ENCODE measurements around the gene EYS. TPM values are rescaled to one million over a fixed set of nuclear protein-coding genes. Genes with fewer than 3 reads are reported as not detected.
A peak's percentile ranks its signal among the peaks of the same experiment; 100 is the strongest.

Gene EYS
- total RNA-seq, 1 donor from 2014 or later: not detected

GRCh38 chr6:64404396-64404795, 1302.6 kb downstream of the EYS start:
- intact Hi-C loops (cut with DNase I): no loop called here
- DNase-seq (ENCODE audit: missing footprints) (no peak), ATAC-seq (no peak)

DNA sequence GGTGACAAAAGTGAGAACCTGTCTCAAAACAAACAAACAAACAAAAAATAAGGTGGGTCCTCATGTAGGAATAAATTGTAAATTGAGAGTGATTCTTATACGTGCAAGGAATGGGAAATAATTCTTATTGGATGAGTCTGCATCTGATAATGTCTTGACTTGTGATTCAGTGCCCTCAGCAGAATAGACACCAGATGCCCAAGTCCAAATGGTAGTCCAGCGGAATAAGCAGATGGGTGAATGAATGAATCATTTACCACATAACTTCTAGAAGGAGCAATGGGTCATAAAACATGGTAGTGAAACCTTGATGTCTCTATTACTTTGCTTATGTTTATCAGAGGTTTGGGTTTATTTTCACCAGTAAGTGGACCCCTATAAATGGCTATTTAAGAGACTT, 1323.7 kb downstream of the EYS start:
- no peak for DNase-seq (ENCODE audit: missing footprints)
- intact Hi-C loops (cut with DNase I): no loop called here
- ATAC-seq: no peak

GRCh38 chr6:64376394-64376793, 1330.6 kb downstream of the EYS start:
- intact Hi-C loops (cut with DNase I): no loop called here
- ATAC-seq (no peak), DNase-seq (ENCODE audit: missing footprints) (no peak)

GRCh38 chr6:64357430-64357829, 1349.6 kb downstream of the EYS start:
- DNase-seq (ENCODE audit: missing footprints): no peak
- intact Hi-C loops (cut with DNase I): no loop called here
- ATAC-seq: peak; percentile 50

DNA sequence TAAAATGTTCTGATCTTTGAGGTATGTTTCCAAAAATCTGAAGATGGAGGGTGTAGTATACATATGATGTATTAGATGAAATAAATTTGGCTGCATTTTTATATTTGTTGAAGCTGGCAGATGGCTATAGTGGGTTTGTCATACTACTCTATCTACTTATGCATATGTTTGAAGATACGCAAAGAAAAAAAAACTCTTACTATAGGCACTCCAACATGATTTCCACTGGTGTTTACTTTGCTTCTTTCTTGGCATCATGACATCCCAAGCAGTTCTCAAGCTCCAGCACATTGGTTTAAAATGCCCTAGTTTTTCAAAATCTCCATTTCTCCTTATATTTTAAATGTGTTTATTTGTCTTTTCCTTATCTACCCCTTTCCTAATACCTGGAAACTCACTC, 1359.6 kb downstream of the EYS start:
- ATAC-seq: no peak
- DNase-seq (ENCODE audit: missing footprints): no peak
- intact Hi-C loops (cut with DNase I): no loop called here

GRCh38 chr6:64335195-64335594, 1371.8 kb downstream of the EYS start:
- ATAC-seq (no peak), DNase-seq (ENCODE audit: missing footprints) (no peak)
- intact Hi-C loops (cut with DNase I): no loop called here

DNA sequence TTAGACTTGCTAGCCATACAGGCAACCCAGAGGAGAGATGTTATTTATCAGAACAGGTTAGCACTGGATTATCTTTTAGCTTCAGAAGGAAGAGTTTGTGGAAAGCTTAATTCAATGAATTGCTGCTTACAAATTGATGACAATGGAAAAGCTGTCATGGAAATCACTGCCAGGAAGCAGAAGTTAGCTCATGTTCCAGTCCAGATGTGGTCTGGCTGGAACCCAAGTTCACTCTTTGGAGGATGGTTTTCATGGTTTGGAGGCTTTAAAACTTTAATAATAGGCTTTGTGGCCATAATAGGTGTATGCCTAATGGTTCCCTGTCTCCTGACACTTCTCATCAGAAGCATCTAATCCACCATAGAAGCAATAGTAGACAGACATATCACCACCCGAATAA, 1372.4 kb downstream of the EYS start:
- DNase-seq (ENCODE audit: missing footprints) (no peak), ATAC-seq (no peak)
- intact Hi-C loops (cut with DNase I): loop anchor here (5.0 kb wide), 1 partner anchor 322 kb away; no protein-coding TSS in a partner anchor

- peak; percentile 67 for DNase-seq (ENCODE audit: missing footprints)
- intact Hi-C loops (cut with DNase I): loop anchor here (2.0 to 5.0 kb wide), 2 partner anchors 318 to 408 kb away; no protein-coding TSS in a partner anchor
- no peak for ATAC-seq
Measured at GRCh38 chr6:64330694-64331307, 1376.2 kb downstream of the EYS start.

GRCh38 chr6:64326939-64327338, 1380.1 kb downstream of the EYS start:
- intact Hi-C loops (cut with DNase I): no loop called here
- no peak for DNase-seq (ENCODE audit: missing footprints)
- no peak for ATAC-seq

DNA sequence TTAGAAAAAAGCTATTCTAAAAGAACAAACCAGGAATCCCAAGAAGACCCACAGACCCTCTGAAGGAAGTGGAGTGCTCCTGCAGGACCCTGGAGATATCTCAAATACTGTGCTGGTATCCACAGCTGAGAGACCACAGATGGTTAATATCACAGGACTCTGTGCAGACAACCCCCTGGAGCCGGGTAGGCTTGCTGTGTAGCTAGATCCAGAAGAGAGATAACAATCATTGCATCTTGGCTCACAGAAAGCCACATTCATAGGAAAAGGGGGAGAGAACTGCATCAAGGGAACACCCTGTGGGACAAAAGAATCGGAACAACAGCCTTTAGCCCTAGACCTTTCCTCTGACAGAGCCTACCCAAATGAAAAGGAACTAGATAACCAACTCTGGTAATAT, 1381.9 kb downstream of the EYS start:
- intact Hi-C loops (cut with DNase I): no loop called here
- no peak for ATAC-seq
- no peak for DNase-seq (ENCODE audit: missing footprints)

- ATAC-seq (no peak), DNase-seq (ENCODE audit: missing footprints) (no peak)
- intact Hi-C loops (cut with DNase I): no loop called here
Measured at GRCh38 chr6:64310214-64310613, 1396.8 kb downstream of the EYS start.

- DNase-seq (ENCODE audit: missing footprints): no peak
- ATAC-seq: no peak
- intact Hi-C loops (cut with DNase I): no loop called here
Measured at GRCh38 chr6:64301307-64302236, 1405.5 kb downstream of the EYS start.

- DNase-seq (ENCODE audit: missing footprints) (no peak), ATAC-seq (no peak)
- intact Hi-C loops (cut with DNase I): no loop called here
Measured at GRCh38 chr6:64299176-64299575, 1407.8 kb downstream of the EYS start.

GRCh38 chr6:64294034-64294433, 1413.0 kb downstream of the EYS start:
- ATAC-seq (no peak), DNase-seq (ENCODE audit: missing footprints) (no peak)
- intact Hi-C loops (cut with DNase I): no loop called here

DNA sequence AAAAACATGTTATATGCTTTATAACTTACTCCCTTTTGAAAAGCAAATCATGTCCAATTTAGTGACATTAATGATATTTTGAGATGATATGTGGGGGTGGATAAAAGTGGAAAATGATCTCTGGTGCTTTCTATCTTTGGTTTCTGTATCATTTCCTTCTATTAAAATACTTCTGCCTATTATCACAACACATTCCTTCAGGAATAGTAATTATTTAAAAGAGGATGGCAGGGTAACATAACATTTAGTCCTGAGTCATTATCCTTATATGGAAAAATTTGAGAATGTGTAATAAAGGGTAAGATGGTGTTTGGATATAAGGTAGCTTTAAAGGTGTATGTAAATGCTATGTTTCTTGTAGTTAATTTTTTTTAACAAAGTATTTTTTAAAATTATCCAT, 1413.7 kb downstream of the EYS start:
- ATAC-seq (no peak), DNase-seq (ENCODE audit: missing footprints) (no peak)
- intact Hi-C loops (cut with DNase I): no loop called here

DNA sequence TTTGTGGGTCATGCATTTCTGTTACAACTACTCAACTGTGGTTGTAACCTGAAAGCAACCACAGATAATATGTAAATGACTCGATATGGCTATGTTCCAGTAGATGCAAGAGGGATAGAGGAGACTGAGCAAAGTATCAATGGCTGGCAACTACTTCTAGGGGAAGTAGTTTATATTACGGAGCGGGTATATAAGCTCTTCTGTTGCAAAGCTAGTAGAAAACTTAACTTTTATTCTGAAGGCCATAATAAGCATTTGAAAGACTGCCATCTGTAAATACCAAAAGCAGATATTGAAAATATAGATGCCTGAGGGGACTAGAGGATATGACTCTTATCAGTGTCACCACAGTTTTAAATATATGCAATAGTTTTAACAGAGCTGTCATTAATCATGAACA, 1416.2 kb downstream of the EYS start:
- DNase-seq (ENCODE audit: missing footprints): no peak
- ATAC-seq: no peak
- intact Hi-C loops (cut with DNase I): no loop called here

- intact Hi-C loops (cut with DNase I): no loop called here
- no peak for ATAC-seq
- DNase-seq (ENCODE audit: missing footprints): no peak
Measured at GRCh38 chr6:64289931-64290330, 1417.1 kb downstream of the EYS start.

DNA sequence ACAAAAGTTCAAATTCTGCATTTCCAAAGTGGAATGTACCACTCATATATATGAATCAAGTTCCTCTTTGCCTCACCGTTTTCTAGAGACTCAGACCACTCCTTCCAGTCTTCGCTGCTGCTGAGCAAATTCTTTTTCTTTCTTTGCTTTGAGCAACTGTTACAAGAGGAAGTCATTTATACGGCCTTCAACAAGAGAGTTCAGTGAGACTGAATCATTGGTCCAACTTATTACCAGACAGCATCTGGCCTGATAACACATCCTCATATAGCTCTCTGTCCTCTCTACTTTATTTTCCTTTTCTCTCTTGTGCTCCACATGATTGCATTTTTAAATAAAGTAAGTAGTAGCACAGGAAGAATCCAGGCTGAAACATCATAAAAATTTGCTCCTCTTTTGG, 1418.7 kb downstream of the EYS start:
- intact Hi-C loops (cut with DNase I): no loop called here
- ATAC-seq: no peak

GRCh38 chr6:64281167-64281566, 1425.9 kb downstream of the EYS start:
- ATAC-seq (no peak), DNase-seq (ENCODE audit: missing footprints) (no peak)
- intact Hi-C loops (cut with DNase I): no loop called here

More for the DNA sequence above, 1418.7 kb downstream of the EYS start:
- DNase-seq (ENCODE audit: missing footprints): no peak

DNA sequence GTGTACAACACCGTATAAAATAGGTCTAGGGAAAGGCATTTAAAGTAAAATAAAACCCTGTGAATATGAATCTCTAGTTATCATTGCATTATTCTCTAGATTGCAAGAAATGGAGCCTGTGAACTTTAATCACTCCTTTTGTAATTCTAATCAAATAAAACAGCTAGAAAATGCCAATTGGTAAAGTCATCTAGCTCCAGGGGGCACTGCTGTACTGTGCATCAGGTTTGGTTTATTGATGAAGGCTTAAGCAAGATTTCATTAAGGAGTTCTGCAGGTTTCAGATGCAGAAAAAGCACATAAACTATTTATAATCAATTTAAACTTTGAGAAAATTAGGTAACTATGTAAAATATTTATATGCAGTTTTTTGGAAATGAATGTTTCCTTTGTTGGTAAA, 1426.5 kb downstream of the EYS start:
- DNase-seq (ENCODE audit: missing footprints) (no peak), ATAC-seq (no peak)
- intact Hi-C loops (cut with DNase I): no loop called here
